KOPT-K1 (cell line): ENCODE results near the gene ATP12A.

Source experiments
- H3K27ac ChIP-seq: fragments of 200-600 bp; sonication (generic); 2 replicates; pipeline ENCODE4 v1.5.1; 2016; ENCODE audit warnings: antibody characterized with exemption, mild to moderate bottlenecking, low read depth, low read length; ENCODE audit not compliant: poor library complexity, severe bottlenecking
- H3K36me3 ChIP-seq: fragments of 200-600 bp; sonication (generic); 2 replicates; pipeline ENCODE4 v1.5.1; 2017; ENCODE audit warnings: antibody characterized with exemption, mild to moderate bottlenecking, low read length, moderate library complexity; ENCODE audit not compliant: insufficient read depth
- H3K9me3 ChIP-seq: fragments of 200-600 bp; sonication (generic); 2 replicates; pipeline ENCODE4 v1.5.1; 2017; ENCODE audit warnings: antibody characterized with exemption, low read length, mild to moderate bottlenecking; ENCODE audit not compliant: insufficient read depth, poor library complexity, severe bottlenecking

Gene ATP12A

DNA sequence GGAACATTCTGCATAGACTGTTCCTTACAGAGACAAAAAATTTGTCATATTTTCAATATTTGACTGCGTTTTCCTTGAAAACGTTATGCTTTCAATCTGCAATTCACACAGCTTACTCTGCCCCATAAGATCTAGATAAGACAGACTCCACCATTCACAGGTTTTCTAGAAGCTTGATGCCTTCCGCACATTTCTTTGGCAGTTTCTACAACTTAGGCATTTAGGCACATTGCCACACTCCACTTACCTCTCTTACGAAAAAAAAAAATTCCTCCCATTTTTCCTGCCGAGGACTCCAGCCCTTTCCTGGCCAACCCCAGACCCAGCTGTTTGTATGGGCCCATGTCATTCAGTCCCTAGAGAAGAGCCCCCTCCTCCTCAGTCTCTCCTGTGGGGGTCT is 11.2 kb downstream of the ATP12A start:
- Histone ChIP-seq H3K9me3 (no peaks in the 10 kb centered on the region), H3K36me3 (no peaks in the 10 kb centered on the region), H3K27ac (no peak overlapping the region)

GRCh38 chr13:24692561-24692960 is 12.4 kb downstream of the ATP12A start:
- H3K9me3 ChIP-seq = no peaks in the 10 kb centered on the region
- no peak overlapping the region for H3K27ac ChIP-seq
- no peaks in the 10 kb centered on the region for H3K36me3 ChIP-seq

DNA sequence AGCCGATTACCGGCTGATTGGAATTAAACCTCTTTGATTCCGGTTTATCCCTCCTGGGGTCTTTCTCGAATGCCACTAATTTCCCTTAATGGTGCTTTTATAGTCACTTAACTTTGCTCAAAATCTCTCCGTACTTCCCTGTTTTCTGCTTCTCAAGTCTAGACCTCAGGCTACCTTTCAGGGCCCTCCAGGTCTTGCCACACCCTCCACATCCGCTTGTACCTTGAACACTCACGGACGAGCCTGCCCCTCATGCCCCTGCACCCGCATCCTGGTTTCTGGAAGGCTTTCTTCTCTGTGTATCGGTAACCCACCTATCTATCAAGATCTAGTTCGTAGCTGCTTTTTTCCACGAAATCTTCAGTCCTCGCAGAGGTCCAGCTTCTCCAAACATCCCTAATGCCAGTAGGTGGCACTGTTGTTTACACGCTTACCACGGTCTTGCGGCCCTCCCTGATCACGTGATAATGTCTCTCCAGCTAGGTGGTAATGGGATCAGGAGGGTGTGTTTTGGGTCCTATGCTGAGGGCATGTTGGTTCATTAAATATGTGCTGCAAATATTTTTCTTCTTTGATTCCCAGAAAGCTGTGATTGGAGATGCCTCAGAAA is 13.8 kb downstream of the ATP12A start:
- Histone ChIP-seq H3K36me3 (no peaks in the 10 kb centered on the region), H3K27ac (no peak overlapping the region), H3K9me3 (no peaks in the 10 kb centered on the region)

- H3K9me3 ChIP-seq = no peaks in the 10 kb centered on the region
- H3K36me3 ChIP-seq = no peaks in the 10 kb centered on the region
- no peak overlapping the region for H3K27ac ChIP-seq
These were observed 14.7 kb downstream of the ATP12A start for GRCh38 chr13:24694907-24695306.

DNA sequence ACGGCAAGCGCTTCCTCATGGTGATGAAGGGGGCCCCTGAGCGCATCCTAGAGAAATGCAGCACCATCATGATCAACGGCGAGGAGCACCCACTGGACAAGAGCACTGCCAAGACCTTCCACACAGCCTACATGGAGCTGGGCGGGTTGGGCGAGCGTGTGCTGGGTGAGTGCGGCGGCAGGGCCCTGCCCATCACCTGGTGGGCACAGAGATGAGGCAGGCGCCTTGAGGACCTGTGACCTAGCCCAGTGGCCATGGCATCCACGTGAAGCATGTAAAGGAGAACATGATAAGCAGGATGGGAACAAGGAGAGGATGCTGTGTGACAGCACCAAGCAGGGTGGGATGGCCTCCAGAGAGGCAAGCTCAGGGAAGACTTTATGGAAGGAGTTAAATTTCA is 18.5 kb downstream of the ATP12A start:
- Histone ChIP-seq H3K36me3 (no peaks in the 10 kb centered on the region), H3K27ac (no peak overlapping the region), H3K9me3 (no peaks in the 10 kb centered on the region)

DNA sequence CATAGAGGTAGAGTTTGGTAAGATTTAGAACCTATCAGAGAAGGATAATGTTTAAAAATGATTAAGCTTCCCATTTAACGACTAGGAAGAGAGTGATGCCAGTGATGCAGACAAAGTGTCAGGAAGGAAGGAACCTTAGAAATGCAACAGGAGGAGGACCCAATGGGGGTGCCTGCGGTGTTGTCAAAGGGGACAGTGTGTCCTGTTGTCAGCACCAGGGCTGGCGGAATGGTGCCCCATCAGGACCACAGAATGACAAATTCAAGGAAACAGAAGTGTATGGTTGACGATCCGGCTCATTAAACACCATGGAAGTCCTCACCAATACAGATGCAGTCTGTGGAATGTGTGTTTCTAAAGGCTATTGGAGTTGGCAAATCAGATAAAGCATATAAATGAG is 19.3 kb downstream of the ATP12A start:
- H3K27ac ChIP-seq = no peak overlapping the region
- no peaks in the 10 kb centered on the region for H3K36me3 ChIP-seq
- no peaks in the 10 kb centered on the region for H3K9me3 ChIP-seq

- H3K36me3 ChIP-seq = no peaks in the 10 kb centered on the region
- H3K27ac ChIP-seq = no peak overlapping the region
- no peaks in the 10 kb centered on the region for H3K9me3 ChIP-seq
These were observed 20.3 kb downstream of the ATP12A start for GRCh38 chr13:24700539-24700938.

DNA sequence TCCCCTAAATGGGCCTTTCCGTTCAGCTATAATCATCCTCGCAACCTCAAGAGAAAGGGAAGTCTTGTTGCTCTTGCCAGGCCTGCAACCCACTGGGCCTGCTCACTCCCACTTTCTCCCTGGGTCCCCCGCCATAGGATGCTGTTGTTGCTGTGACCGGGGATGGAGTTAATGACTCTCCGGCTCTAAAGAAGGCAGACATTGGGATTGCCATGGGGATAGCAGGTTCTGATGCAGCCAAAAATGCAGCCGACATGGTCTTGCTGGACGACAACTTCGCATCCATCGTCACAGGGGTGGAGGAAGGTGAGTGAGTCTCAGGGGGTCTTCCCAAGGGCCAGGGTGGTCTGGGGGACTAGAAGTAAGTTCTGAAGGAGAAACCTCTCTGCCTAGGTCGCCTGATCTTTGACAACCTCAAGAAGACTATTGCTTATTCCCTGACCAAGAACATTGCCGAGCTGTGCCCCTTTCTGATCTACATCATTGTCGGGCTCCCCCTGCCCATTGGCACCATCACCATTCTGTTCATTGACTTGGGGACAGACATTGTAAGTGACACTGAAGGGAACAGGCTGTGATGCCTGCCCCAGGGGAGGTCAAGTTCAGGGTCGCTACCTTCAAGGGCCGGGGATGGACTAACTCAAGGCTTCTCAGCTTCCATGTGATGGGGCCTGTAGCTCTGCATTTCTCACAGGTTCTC is 26.8 kb downstream of the ATP12A start:
- Histone ChIP-seq H3K36me3 (no peaks in the 10 kb centered on the region), H3K27ac (no peak overlapping the region), H3K9me3 (no peaks in the 10 kb centered on the region)

DNA sequence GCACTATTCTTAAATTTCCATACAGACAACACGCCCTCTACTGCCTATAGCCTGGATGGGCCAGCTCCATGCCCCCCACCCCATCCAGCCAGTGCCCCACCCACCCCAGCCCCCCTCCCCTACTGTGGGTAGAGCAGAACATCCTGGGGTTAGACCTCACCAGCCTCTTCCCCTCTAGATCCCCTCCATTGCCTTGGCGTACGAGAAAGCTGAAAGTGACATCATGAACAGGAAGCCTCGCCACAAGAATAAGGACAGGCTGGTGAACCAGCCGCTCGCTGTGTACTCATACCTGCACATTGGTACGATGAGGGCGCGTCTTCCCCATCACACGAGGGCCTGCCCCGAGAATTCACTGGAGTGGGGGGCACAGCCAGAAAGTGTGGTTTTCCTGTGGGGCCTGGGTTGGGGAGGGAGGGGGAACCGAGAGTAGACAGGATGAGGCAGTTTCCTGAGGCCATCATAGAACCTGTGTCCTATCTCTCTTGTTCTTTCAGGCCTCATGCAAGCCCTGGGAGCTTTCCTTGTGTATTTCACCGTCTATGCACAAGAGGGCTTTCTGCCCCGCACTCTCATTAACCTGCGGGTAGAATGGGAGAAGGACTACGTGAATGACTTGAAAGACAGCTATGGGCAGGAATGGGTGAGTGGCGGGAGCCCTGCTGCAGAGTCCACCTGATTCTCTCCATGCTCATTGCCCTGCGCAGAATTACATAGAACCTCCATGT is 29.1 kb downstream of the ATP12A start:
- Histone ChIP-seq H3K9me3 (no peaks in the 10 kb centered on the region), H3K27ac (no peak overlapping the region), H3K36me3 (no peaks in the 10 kb centered on the region)

DNA sequence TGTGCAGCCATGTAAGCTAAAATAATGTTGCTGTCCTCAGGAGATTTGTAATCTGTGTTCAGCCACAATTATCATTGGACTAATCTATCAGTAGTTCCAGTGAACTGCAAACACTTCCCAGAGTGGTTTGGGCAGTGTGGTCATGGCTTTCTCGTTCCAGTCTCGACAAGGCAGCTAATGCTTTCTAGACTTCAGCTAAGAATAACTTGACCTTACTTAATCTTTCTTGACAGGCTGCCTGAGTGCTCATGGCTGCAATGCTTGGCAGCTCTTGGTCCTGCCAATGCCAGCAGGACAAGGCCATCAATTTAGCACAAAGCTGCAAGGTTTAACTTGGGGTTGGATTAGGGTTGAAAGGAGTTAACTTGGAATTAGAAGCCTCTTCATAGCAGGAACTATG is 32.8 kb downstream of the ATP12A start:
- no peaks in the 10 kb centered on the region for H3K9me3 ChIP-seq
- no peaks in the 10 kb centered on the region for H3K36me3 ChIP-seq
- no peak overlapping the region for H3K27ac ChIP-seq

DNA sequence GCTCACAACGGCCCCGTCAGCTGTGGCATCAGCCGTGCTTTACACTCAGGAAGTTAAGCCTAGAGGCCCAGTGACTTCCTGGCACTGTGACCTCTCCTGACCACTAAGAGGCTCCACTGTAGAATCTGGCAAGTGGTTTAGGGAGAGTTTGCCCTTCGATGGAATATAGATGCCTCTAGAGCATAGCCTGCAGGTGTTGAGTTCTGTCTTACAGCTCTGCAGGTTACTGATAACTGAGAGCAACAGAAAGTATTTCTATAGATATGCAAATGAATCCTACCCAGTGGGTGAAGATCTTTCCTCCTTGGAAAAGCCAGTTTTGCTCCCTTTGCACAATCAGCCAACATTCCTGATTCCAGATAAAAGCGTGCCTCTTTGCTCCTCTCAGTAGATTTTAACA is 35.8 kb downstream of the ATP12A start:
- no peaks in the 10 kb centered on the region for H3K9me3 ChIP-seq
- no peaks in the 10 kb centered on the region for H3K36me3 ChIP-seq
- H3K27ac ChIP-seq = no peak overlapping the region

DNA sequence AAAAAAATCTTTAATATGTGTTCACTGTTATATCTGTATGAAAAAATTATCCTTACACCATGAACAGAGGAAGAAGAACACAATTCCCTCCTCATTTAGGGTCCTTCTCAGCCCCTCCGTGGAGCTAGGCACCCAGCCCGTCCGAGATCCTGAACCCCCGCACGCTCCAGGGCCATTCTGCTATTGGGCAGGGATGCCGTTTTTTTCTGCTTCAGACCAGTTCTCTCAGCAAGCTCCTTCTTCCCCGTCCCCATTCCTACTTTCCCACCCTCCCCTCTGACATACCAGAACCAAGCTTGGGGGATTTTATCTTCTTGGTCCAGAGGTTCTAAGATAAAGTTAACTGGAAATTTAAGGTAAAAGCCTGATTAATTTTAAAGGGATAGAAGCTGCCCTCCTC is 36.2 kb downstream of the ATP12A start:
- Histone ChIP-seq H3K9me3 (no peaks in the 10 kb centered on the region), H3K36me3 (no peaks in the 10 kb centered on the region), H3K27ac (no peak overlapping the region)

DNA sequence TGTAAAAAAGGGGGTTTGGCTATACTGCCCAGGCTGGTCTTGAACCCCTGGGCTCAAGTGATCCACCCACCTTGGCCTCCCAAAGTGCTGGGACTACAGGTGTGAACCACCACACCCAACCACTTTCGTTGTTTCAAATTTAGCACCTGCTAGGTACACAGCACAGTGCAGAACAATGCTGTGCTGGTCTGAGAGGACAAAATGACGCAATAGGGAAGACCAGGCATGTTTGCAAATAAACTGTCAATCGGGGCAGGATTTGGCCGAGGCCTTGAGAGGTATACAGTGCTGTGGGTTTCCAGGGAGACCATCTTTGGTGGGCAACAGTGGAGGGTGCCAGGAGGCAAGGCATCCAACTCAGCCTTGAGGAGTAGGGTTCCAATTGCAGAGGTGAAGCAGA is 37.0 kb downstream of the ATP12A start:
- Histone ChIP-seq H3K27ac (no peak overlapping the region), H3K9me3 (no peaks in the 10 kb centered on the region), H3K36me3 (no peaks in the 10 kb centered on the region)

- no peak overlapping the region for H3K27ac ChIP-seq
- no peaks in the 10 kb centered on the region for H3K36me3 ChIP-seq
- no peaks in the 10 kb centered on the region for H3K9me3 ChIP-seq
These were observed 38.2 kb downstream of the ATP12A start for GRCh38 chr13:24718192-24718965.

DNA sequence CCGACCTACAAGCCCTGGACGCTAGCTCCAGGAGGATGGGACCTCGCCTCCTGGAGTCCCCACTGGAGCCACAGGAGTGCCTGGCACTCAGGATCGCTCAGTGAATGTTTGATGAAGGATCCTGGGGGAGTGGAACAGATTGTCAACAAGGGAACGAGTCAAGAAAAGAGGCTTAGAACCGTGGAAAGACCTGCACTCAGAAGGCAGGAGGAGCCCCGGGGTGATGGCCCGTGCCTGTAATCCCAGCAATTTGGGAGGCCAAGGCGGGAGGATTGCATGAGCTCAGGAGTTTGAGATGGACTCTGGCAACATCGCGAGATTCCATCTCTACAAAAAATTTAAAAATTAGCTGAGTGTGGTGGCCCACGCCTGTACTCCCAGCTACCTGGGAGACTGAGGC is 38.9 kb downstream of the ATP12A start:
- no peaks in the 10 kb centered on the region for H3K36me3 ChIP-seq
- H3K9me3 ChIP-seq = no peaks in the 10 kb centered on the region
- H3K27ac ChIP-seq = no peak overlapping the region
